ENCODE measurements around the gene SNRPF.

The SNRPF gene

GRCh38 chr12:95859947-95860850 lies 1.4 kb downstream of the SNRPF start:
- DNase-seq: peak; percentile 20

DNA sequence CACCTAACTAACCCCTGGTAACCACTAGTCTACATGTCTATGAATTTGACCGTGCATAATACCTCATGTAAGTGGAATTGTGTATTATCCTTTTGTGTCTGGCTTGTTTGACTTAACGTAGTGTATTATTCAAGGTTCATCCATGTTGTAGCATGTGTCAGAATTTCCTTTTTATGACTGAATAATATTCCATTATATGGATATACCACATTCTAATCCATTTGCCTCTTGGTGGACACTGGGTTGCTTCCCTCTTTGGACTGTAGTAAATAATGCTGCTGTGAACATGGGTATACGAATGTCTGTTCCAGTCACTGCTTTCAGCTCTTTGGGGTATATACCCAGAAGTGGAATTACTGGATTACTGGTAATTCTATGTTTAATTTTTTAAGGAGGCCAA lies 3.3 kb downstream of the SNRPF start:
- no peak for DNase-seq

- no peak for DNase-seq
Measured at GRCh38 chr12:95863337-95863736, 4.6 kb downstream of the SNRPF start.

GRCh38 chr12:95870897-95871296 lies 12.1 kb downstream of the SNRPF start:
- DNase-seq: no peak

- no peak for DNase-seq
Measured at GRCh38 chr12:95874452-95874851, 15.7 kb downstream of the SNRPF start.

- DNase-seq: no peak
Measured at GRCh38 chr12:95877622-95878021, 18.9 kb downstream of the SNRPF start.

DNA sequence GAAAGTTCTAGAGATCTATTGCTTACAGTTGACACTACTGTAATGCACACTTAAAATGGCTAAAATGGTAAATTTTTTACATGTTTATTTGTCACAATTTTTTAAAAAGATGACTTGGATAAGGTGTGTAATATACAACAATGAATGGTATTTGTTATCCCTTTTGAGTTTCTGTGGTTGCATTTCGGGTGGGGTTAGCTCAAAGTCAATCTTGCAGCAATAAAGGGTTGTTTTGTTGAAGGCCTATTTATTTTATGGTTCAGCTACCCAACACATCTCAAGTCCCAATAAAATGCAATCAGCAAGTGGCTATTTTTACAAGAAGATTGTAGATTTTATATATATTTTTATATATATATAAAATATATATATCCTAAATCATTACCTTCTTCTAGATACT lies 22.1 kb downstream of the SNRPF start:
- DNase-seq: no peak

GRCh38 chr12:95881331-95881955 lies 22.7 kb downstream of the SNRPF start:
- no peak for DNase-seq

- no peak for DNase-seq
Measured at GRCh38 chr12:95882080-95882479, 23.3 kb downstream of the SNRPF start.

DNA sequence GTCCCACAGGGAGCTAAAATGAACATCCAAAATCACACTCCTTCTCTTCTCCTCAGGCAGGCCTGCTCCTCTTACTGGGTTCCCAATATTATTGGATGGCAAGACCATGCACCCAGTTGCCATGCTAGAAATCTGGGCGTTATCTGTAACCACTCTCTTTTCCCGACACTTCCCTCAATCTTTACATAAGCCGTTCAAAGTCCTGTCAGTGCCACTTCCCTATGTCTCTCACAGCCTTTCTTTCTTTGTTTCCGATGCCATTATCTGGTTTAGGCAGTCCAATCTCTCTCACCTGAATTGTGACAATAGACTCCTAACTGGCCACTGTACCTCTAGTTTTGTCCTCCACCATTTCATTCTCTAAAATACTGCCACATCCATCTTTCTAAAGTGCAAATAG lies 24.1 kb downstream of the SNRPF start:
- DNase-seq: no peak

GRCh38 chr12:95884998-95885397 lies 26.2 kb downstream of the SNRPF start:
- DNase-seq: no peak

- DNase-seq: no peak
Measured at GRCh38 chr12:95887311-95887710, 28.6 kb downstream of the SNRPF start.

DNA sequence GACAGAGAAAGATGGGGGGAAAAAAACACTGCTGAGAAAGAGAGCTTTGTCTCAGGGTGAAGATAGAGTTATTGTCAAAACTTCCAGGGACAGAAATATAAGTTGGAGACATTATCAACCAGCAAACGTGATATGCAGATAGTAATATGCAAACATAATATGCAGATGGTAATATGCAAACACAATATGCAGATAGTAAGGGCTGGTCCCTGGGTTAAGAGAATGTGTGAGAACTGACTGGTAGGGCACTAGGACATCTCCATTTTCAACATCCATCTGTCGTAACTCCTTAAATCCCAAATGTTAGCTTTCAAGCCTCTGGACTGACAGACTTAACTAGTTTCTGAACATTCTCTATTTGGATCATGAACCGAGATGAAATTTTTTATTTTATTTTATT lies 32.2 kb downstream of the SNRPF start:
- no peak for DNase-seq

DNA sequence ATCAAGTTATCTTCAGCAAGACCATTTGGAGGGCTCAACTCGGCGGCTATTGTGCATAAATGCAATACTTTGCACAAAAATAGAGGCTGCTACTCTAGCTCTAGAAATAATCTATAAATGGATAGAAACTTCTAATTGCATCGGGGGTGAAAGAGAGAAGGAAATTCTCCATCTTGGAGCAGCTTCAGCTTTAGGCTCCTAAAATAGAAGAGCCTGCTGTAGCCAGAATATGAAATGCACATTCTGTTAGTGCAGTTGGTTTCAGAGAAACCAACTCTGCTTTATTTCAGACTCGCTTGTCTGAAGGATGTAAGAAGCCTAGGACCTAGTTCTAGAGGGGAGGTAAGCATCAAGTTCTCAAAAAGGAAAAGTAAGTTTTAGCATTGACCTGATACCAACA lies 38.1 kb downstream of the SNRPF start:
- DNase-seq: no peak

- no peak for DNase-seq
Measured at GRCh38 chr12:95898081-95898480, 39.3 kb downstream of the SNRPF start.

GRCh38 chr12:95908573-95908972 lies 49.8 kb downstream of the SNRPF start:
- DNase-seq: no peak

DNA sequence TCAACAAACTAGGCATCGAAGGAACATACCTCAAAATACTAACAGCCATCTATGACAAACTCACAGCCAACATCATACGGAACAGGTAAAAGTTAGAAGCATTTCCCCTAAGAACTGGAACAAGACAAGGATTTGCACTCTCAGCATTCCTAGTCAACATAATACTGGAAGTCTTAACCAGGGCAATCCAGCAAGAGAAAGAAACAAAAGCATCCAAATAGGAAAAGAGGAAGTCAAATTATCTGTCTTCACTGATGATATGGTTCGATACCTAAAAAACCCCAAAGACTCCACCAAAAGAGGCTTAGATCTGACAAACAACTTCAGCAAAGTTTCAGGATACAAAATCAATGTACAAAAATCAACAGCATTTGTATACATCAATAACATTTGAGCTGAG lies 51.1 kb downstream of the SNRPF start:
- DNase-seq: no peak

All from MV-4-11 (cell line).